Transverse colon (tissue), 3 donors: Measurements from ENCODE around the gene RASAL1.

Experiments used
- EP300 ChIP-seq: sonication (generic); formaldehyde crosslinking; IDR thresholded peaks from one replicate; pipeline ENCODE4 v1.6.1; 2017; ENCODE audit warnings: antibody characterized with exemption, low read depth
- POLR2A ChIP-seq: fragments of 450-650 bp; IDR thresholded peaks from one replicate; pipeline ENCODE4 v1.6.1; 2016; ENCODE audit warnings: antibody characterized with exemption, mild to moderate bottlenecking, moderate library complexity
- TF ChIP-seq, protein P1 (sequence below), 5 experiments: fragments of 200-600 bp in 3 of 5; fragments of 450-650 bp in 2 of 5; sonication (generic) in 3 of 5; IDR thresholded peaks; 1 replicate in 2 of 5; 2 replicates in 3 of 5; pipeline ENCODE4 v1.5.1; 2016 to 2017; ENCODE audit warnings: antibody characterized with exemption in 5 of 5, inconsistent platforms in 3 of 5, mild to moderate bottlenecking in 2 of 5, moderate library complexity in 1 of 5

DNA sequence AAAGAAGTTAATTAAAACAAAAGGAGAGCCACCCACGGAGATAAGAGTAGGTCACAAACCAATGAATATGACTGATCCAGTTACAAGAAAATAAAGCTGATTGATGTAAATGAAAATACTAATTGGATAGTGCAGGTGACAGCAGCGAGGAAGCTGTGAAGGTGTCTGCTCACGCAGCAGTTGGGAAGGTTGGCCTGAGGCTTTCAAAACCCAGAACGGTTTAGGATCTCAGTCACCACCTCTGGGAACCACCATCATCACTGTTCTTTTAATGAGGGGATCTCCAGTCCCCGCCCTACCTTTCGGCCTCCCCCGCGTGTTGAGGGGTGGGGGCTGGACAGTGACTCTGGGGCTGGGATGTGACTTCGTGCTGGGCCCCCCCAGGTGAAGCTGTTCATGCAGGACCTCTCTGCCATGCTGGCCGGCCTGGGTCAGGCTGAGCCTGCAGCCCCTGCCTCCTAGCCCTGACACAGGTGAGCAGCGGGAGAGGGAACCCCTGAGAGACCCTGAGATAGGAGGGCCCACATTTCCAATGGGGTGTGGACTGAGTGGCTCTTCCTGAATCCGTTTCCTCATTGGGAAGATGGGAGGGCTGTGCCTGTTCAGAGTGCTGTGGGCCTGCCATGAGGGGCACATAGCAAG lies 21.8 kb upstream of the RASAL1 start:
- TF ChIP-seq, protein P1, sequence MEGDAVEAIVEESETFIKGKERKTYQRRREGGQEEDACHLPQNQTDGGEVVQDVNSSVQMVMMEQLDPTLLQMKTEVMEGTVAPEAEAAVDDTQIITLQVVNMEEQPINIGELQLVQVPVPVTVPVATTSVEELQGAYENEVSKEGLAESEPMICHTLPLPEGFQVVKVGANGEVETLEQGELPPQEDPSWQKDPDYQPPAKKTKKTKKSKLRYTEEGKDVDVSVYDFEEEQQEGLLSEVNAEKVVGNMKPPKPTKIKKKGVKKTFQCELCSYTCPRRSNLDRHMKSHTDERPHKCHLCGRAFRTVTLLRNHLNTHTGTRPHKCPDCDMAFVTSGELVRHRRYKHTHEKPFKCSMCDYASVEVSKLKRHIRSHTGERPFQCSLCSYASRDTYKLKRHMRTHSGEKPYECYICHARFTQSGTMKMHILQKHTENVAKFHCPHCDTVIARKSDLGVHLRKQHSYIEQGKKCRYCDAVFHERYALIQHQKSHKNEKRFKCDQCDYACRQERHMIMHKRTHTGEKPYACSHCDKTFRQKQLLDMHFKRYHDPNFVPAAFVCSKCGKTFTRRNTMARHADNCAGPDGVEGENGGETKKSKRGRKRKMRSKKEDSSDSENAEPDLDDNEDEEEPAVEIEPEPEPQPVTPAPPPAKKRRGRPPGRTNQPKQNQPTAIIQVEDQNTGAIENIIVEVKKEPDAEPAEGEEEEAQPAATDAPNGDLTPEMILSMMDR (IDR thresholded peaks at IDR 0.05): no peak
- no peak for TF ChIP-seq EP300
- TF ChIP-seq POLR2A: no peak
